GM23338 (cell line): ENCODE measurements around the gene LIG4. TPM values are rescaled to one million over a fixed set of nuclear protein-coding genes. Genes with fewer than 3 reads are reported as not detected.
A peak's percentile ranks its signal among the peaks of the same experiment; 100 is the strongest.

Source experiments
- ATAC-seq: fragments of 200-7000 bp; cut with Tn5 transposase; 3 replicates; pipeline ENCODE4 v1.9.1; 2020
- DNase-seq: peaks from one replicate; pipeline ENCODE4 v3.0.0-alpha.2; 2015; ENCODE audit warnings: low spot score
- H2AFZ ChIP-seq: fragments of 200-600 bp; sonication (generic); 2 replicates; pipeline ENCODE4 v1.8.0; 2016; ENCODE audit warnings: antibody characterized with exemption, mild to moderate bottlenecking, moderate library complexity
- H3F3A ChIP-seq: fragments of 200-600 bp; sonication (generic); replicated peaks from 2 replicates; pipeline ENCODE4 v1.8.0; 2017; ENCODE audit warnings: antibody characterized with exemption, mixed run types, low read depth
- H3K27ac ChIP-seq: fragments of 200-600 bp; sonication (generic); 2 replicates; pipeline ENCODE4 v1.6.1; 2016; ENCODE audit warnings: low read depth
- H3K27me3 ChIP-seq: fragments of 200-600 bp; sonication (generic); 2 replicates; pipeline ENCODE4 v1.8.0; 2016; ENCODE audit warnings: mild to moderate bottlenecking, mixed run types, moderate library complexity; ENCODE audit not compliant: insufficient read depth
- H3K36me3 ChIP-seq: fragments of 200-600 bp; sonication (generic); 2 replicates; pipeline ENCODE4 v1.8.0; 2016; ENCODE audit warnings: mild to moderate bottlenecking; ENCODE audit not compliant: insufficient read depth
- H3K4me1 ChIP-seq: fragments of 200-600 bp; sonication (generic); 2 replicates; pipeline ENCODE4 v1.8.0; 2016; ENCODE audit warnings: mild to moderate bottlenecking, moderate library complexity; ENCODE audit not compliant: insufficient read depth
- H3K4me2 ChIP-seq: fragments of 200-600 bp; sonication (generic); 2 replicates; pipeline ENCODE4 v1.7.1; 2017; ENCODE audit warnings: mixed run types
- H3K4me3 ChIP-seq: fragments of 200-600 bp; sonication (generic); 2 replicates; pipeline ENCODE4 v1.6.1; 2016; ENCODE audit warnings: mixed run types
- H3K79me2 ChIP-seq: fragments of 200-600 bp; sonication (generic); replicated peaks from 2 replicates; pipeline ENCODE4 v1.8.0; 2017; ENCODE audit warnings: mild to moderate bottlenecking; ENCODE audit not compliant: insufficient read depth
- H3K9me2 ChIP-seq: fragments of 200-600 bp; sonication (generic); 2 replicates; pipeline ENCODE4 v1.8.0; 2017; ENCODE audit not compliant: insufficient read depth
- H4K20me1 ChIP-seq: fragments of 200-600 bp; sonication (generic); replicated peaks from 2 replicates; pipeline ENCODE4 v1.8.0; 2017; ENCODE audit warnings: mild to moderate bottlenecking; ENCODE audit not compliant: insufficient read depth
- H3K27ac Mint-ChIP-seq: 2 replicates; pipeline ENCODE4 v1.8.0; 2020; ENCODE audit warnings: inconsistent platforms, mild to moderate bottlenecking, moderate library complexity, mixed read lengths
- H3K27me3 Mint-ChIP-seq: 3 replicates; pipeline ENCODE4 v1.8.0; 2022; ENCODE audit warnings: low read depth, mild to moderate bottlenecking, moderate library complexity, mixed read lengths, inconsistent platforms; ENCODE audit not compliant: insufficient read depth, poor library complexity
- H3K36me3 Mint-ChIP-seq: 3 replicates; pipeline ENCODE4 v1.8.0; 2021; ENCODE audit warnings: low read depth, mild to moderate bottlenecking, inconsistent platforms, moderate library complexity, mixed read lengths
- H3K4me1 Mint-ChIP-seq: 3 replicates; pipeline ENCODE4 v1.8.0; 2020; ENCODE audit warnings: mild to moderate bottlenecking, inconsistent platforms, mixed read lengths
- H3K4me3 Mint-ChIP-seq: 3 replicates; pipeline ENCODE4 v1.8.0; 2021; ENCODE audit warnings: moderate library complexity, mild to moderate bottlenecking, inconsistent platforms, mixed read lengths
- H3K9me3 Mint-ChIP-seq: 3 replicates; pipeline ENCODE4 v1.8.0; 2020; ENCODE audit warnings: moderate library complexity, mild to moderate bottlenecking, inconsistent platforms, mixed read lengths
- CTCF ChIP-seq, 2 experiments: fragments of 200-600 bp in 1 of 2; sonication (generic) in 1 of 2; conservative IDR thresholded peaks; 2 replicates each; pipeline versions ENCODE4 v1.5.1 to v1.6.1; 2016 to 2017; ENCODE audit warnings: antibody characterized with exemption in 2 of 2, low read depth in 2 of 2, mild to moderate bottlenecking in 2 of 2, moderate library complexity in 1 of 2
- EZH2 ChIP-seq: fragments of 200-600 bp; sonication (generic); IDR thresholded peaks from one replicate; pipeline ENCODE4 v1.8.0; 2017; ENCODE audit warnings: antibody characterized with exemption, mild to moderate bottlenecking, low read depth; ENCODE audit not compliant: unreplicated experiment
- EZH2phosphoT487 ChIP-seq: fragments of 200-600 bp; sonication (generic); IDR thresholded peaks from one replicate; pipeline ENCODE4 v1.8.1; 2018; ENCODE audit warnings: antibody characterized with exemption; ENCODE audit not compliant: unreplicated experiment
- JUNB ChIP-seq: IDR thresholded peaks from one replicate; pipeline ENCODE4 v1.6.1; 2016; ENCODE audit warnings: antibody characterized with exemption; ENCODE audit not compliant: unreplicated experiment
- NANOG ChIP-seq: IDR thresholded peaks from 2 replicates; pipeline ENCODE4 v1.6.1; 2016; ENCODE audit warnings: antibody characterized with exemption, borderline replicate concordance
- ZNF331 ChIP-seq: fragments of 250-450 bp; sonication (Bioruptor Pico); IDR thresholded peaks from 2 replicates; pipeline ENCODE4 v1.5.0; 2020; ENCODE audit warnings: low read depth, mild to moderate bottlenecking, moderate library complexity
- polyA plus RNA-seq: library from polyadenylated mRNA; unstranded; fragments of >200 nt; fragmentation: Nextera tagmentation; extraction: Ambion mirVana; gene quantifications from 2 replicates; pipeline ENCODE4 v1.2.1, GENCODE V29; 2016
- total RNA-seq: library from RNA; depleted of rRNA; stranded (reverse); fragments of >200 nt; shearing (Covaris generic); gene quantifications from 2 replicates; pipeline ENCODE4 v1.2.3, GENCODE V29; 2014

LIG4 gene
- total and polyA plus RNA-seq, 2 experiments from 2014 or later = 2.6 to 4.9 TPM

- no peaks in the 10 kb centered on the region for H3K4me1 Mint-ChIP-seq
- peaks cover 5% of the 10 kb centered on the region; the same call in 1 of the 3 replicates for H3K36me3 Mint-ChIP-seq
- Histone ChIP-seq H3K36me3 (no peaks in the 10 kb centered on the region), H3F3A (no peaks in the 10 kb centered on the region), H2AFZ (no peak overlapping the region), H3K27ac (no peak overlapping the region), H4K20me1 (no peaks in the 10 kb centered on the region), H3K9me2 (0 out of 2 replicates have a peak, but pooled peaks cover 4% of the 10 kb centered on the region), H3K4me1 (no peaks in the 10 kb centered on the region), H3K4me2 (no peak overlapping the region), H3K79me2 (no peaks in the 10 kb centered on the region), H3K27me3 (no peaks in the 10 kb centered on the region), H3K4me3 (no peak overlapping the region)
- no peak overlapping the region for H3K4me3 Mint-ChIP-seq
- DNase-seq = no peak
- no peak overlapping the region for H3K27ac Mint-ChIP-seq
- peaks cover 6% of the 10 kb centered on the region for H3K27me3 Mint-ChIP-seq
- ATAC-seq = no peak
- TF ChIP-seq EZH2 = no peak
- no peak for TF ChIP-seq NANOG
- no peak for TF ChIP-seq ZNF331 (CRISPR knock-in tag)
- peaks cover 17% of the 10 kb centered on the region; the same call in 2 of the 3 replicates for H3K9me3 Mint-ChIP-seq
Observed at GRCh38 chr13:108178078-108178477, 37.3 kb downstream of the LIG4 start.

GRCh38 chr13:108176685-108177274 is 38.6 kb downstream of the LIG4 start:
- Histone ChIP-seq H3K4me2 (no peak overlapping the region), H3F3A (no peaks in the 10 kb centered on the region), H3K9me2 (0 out of 2 replicates have a peak, but pooled peaks cover 4% of the 10 kb centered on the region), H3K27me3 (no peaks in the 10 kb centered on the region), H3K79me2 (no peaks in the 10 kb centered on the region), H4K20me1 (no peaks in the 10 kb centered on the region), H3K4me3 (no peak overlapping the region), H2AFZ (no peak overlapping the region), H3K36me3 (no peaks in the 10 kb centered on the region), H3K4me1 (no peaks in the 10 kb centered on the region), H3K27ac (no peak overlapping the region)
- TF ChIP-seq JUNB (no peak), CTCF (conservative IDR thresholded peaks at IDR 0.05; ENCODE audit: low read depth in 2 of 2) (peak; percentile 65 to 78)
- Mint-ChIP-seq H3K4me3 (no peak overlapping the region), H3K27ac (no peak overlapping the region), H3K27me3 (peaks cover 6% of the 10 kb centered on the region), H3K36me3 (peaks cover 9% of the 10 kb centered on the region; the same call in 2 of the 3 replicates), H3K9me3 (peaks cover 24% of the 10 kb centered on the region; the same call in 2 of the 3 replicates), H3K4me1 (no peaks in the 10 kb centered on the region)
- no peak for ATAC-seq
- DNase-seq = peak; percentile 77

GRCh38 chr13:108168929-108169328 is 46.4 kb downstream of the LIG4 start:
- TF ChIP-seq EZH2 (no peak), CTCF (conservative IDR thresholded peaks at IDR 0.05; ENCODE audit: low read depth in 2 of 2) (no peak), EZH2phosphoT487 (no peak)
- Histone ChIP-seq H3K27me3 (no peaks in the 10 kb centered on the region), H3K4me3 (no peak overlapping the region), H3K27ac (no peak overlapping the region), H3K79me2 (no peaks in the 10 kb centered on the region), H2AFZ (no peak overlapping the region), H3K36me3 (no peaks in the 10 kb centered on the region), H3K9me2 (no peaks in the 10 kb centered on the region; the same call in none of the 2 replicates), H4K20me1 (no peaks in the 10 kb centered on the region), H3F3A (no peaks in the 10 kb centered on the region), H3K4me2 (no peak overlapping the region), H3K4me1 (no peaks in the 10 kb centered on the region)
- H3K9me3 Mint-ChIP-seq = peaks cover 16% of the 10 kb centered on the region; the same call in 2 of the 3 replicates
- H3K27ac Mint-ChIP-seq = no peak overlapping the region
- no peak overlapping the region for H3K4me3 Mint-ChIP-seq
- H3K27me3 Mint-ChIP-seq = peaks cover 6% of the 10 kb centered on the region
- peaks cover 8% of the 10 kb centered on the region; the same call in 2 of the 3 replicates for H3K36me3 Mint-ChIP-seq
- ATAC-seq (no peak), DNase-seq (no peak)
- no peaks in the 10 kb centered on the region for H3K4me1 Mint-ChIP-seq
